GM21367 (cell line): ENCODE results near the gene KRT12.

ENCODE experiments used
- ATAC-seq: cut with Tn5 transposase; IDR thresholded peaks from one replicate; pipeline ENCODE4 v1.9.1; 2021; ENCODE audit not compliant: unreplicated experiment

KRT12 gene

GRCh38 chr17:40848583-40849235 is 18.3 kb downstream of the KRT12 start:
- no peak for ATAC-seq

- no peak for ATAC-seq
Measured at GRCh38 chr17:40846515-40847144, 20.4 kb downstream of the KRT12 start.

GRCh38 chr17:40844671-40845107 is 22.3 kb downstream of the KRT12 start:
- ATAC-seq: no peak

GRCh38 chr17:40843242-40843641 is 23.8 kb downstream of the KRT12 start:
- ATAC-seq: no peak

GRCh38 chr17:40841246-40841645 is 25.8 kb downstream of the KRT12 start:
- no peak for ATAC-seq

GRCh38 chr17:40839194-40839593 is 27.8 kb downstream of the KRT12 start:
- ATAC-seq: no peak

- ATAC-seq: no peak
Measured at GRCh38 chr17:40836020-40836419, 31.0 kb downstream of the KRT12 start.

GRCh38 chr17:40833882-40834281 is 33.1 kb downstream of the KRT12 start:
- no peak for ATAC-seq

GRCh38 chr17:40832840-40833239 is 34.2 kb downstream of the KRT12 start:
- ATAC-seq: no peak

- ATAC-seq: no peak
Measured at GRCh38 chr17:40830085-40830776, 36.8 kb downstream of the KRT12 start.

GRCh38 chr17:40828454-40829044 is 38.5 kb downstream of the KRT12 start:
- no peak for ATAC-seq

- no peak for ATAC-seq
Measured at GRCh38 chr17:40827746-40828453, 39.1 kb downstream of the KRT12 start.

- ATAC-seq: no peak
Measured at GRCh38 chr17:40825599-40825998, 41.4 kb downstream of the KRT12 start.

- no peak for ATAC-seq
Measured at GRCh38 chr17:40824015-40824832, 42.8 kb downstream of the KRT12 start.

- ATAC-seq: no peak
Measured at GRCh38 chr17:40822132-40822812, 44.8 kb downstream of the KRT12 start, which contains the start of gene KRT10. Gene KRT10, minus strand, starts transcription at chr17:40822614. Its CDS starts 29 bp downstream, at chr17:40822585.

GRCh38 chr17:40821536-40821935 is 45.5 kb downstream of the KRT12 start:
- ATAC-seq: no peak

GRCh38 chr17:40820228-40820838 is 46.7 kb downstream of the KRT12 start:
- ATAC-seq: no peak

- no peak for ATAC-seq
Measured at GRCh38 chr17:40819528-40820125, 47.4 kb downstream of the KRT12 start.
